ENCODE data around the gene RPS27. TPM values are rescaled to one million over a fixed set of nuclear protein-coding genes. Genes with fewer than 3 reads are reported as not detected.

Gene RPS27
- total RNA-seq, 1 donor from 2014 or later: 1,149 TPM

- DNase-seq (ENCODE audit: low read depth): no peak
- H3K4me2 ChIP-seq (ENCODE audit: low read length): peak overlapping the region; percentile 100
- Mint-ChIP-seq H3K4me1 (ENCODE audit: low read depth, unreplicated experiment) (peaks cover 11% of the 10 kb centered on the region), H3K36me3 (ENCODE audit: low read depth, unreplicated experiment) (peaks cover 10% of the 10 kb centered on the region), H3K27ac (ENCODE audit: unreplicated experiment) (no peak overlapping the region), H3K27me3 (ENCODE audit: low read depth, unreplicated experiment) (no peaks in the 10 kb centered on the region), H3K4me3 (ENCODE audit: unreplicated experiment) (peak overlapping the region; percentile 99), H3K9me3 (ENCODE audit: unreplicated experiment) (no peaks in the 10 kb centered on the region)
- no peaks in the 10 kb centered on the region for H3K9me3 ChIP-seq (ENCODE audit: insufficient read depth, low read depth, low read length)
- peaks cover 17% of the 10 kb centered on the region for H3K4me1 ChIP-seq (ENCODE audit: insufficient read depth, low read length)
- H4K20me1 ChIP-seq (ENCODE audit: insufficient read depth, low read length): peaks cover 8% of the 10 kb centered on the region
- no peak overlapping the region for H2AFZ ChIP-seq (ENCODE audit: low read depth, low read length)
- peak overlapping the region; percentile 99 for H3K9ac ChIP-seq (ENCODE audit: low read length)
- H3K27ac ChIP-seq (ENCODE audit: low read depth, low read length): no peak overlapping the region
- TF ChIP-seq EZH2 (IDR thresholded peaks at IDR 0.05; ENCODE audit: insufficient read depth, low read length) (no peak), CTCF (IDR thresholded peaks at IDR 0.05; ENCODE audit: insufficient read depth, low read depth, low read length) (no peak)
- no peaks in the 10 kb centered on the region for H3K27me3 ChIP-seq (ENCODE audit: insufficient read depth, low read length)
- no peak for FAIRE-seq
- peaks cover 13% of the 10 kb centered on the region for H3K36me3 ChIP-seq (ENCODE audit: insufficient read depth, low read length)
- H3K4me3 ChIP-seq (ENCODE audit: insufficient read depth, low read depth, low read length): peak overlapping the region; percentile 100
- peaks cover 28% of the 10 kb centered on the region for H3K79me2 ChIP-seq (ENCODE audit: insufficient read depth, low read length)
These were observed 6.3 kb upstream of the RPS27 start for GRCh38 chr1:153984123-153984894.

DNA sequence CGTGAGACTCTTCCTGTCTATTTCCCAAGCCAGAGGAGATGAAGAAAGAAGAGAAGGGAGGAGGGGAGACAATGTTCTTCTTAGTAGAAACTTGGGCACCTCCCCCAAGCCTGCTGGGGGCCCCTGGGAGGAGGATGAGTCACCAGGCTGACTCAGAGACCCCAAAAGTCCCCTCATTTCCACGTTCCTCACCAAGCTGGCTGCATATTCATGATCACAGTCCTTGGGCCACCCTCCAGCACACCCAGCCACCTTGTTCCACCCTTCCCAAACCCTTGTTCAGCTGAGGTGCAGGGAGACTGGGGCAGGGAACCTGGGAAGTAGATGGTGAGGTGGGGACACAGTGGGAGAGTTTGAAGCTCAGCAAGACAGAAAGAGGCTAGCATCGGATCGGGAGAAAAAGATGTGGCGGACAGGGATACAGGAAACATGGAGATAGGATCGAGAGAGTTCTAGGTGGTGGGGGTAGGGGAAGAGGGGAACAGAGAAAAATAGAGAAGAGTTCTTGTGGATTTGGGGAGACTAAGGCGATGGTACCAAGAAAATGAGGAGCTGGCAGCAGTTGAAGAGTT is 5.1 kb upstream of the RPS27 start:
- Mint-ChIP-seq H3K4me3 (ENCODE audit: unreplicated experiment) (peak overlapping the region; percentile 99), H3K9me3 (ENCODE audit: unreplicated experiment) (no peaks in the 10 kb centered on the region), H3K4me1 (ENCODE audit: low read depth, unreplicated experiment) (peaks cover 11% of the 10 kb centered on the region), H3K36me3 (ENCODE audit: low read depth, unreplicated experiment) (peaks cover 10% of the 10 kb centered on the region), H3K27ac (ENCODE audit: unreplicated experiment) (peak overlapping the region; percentile 92), H3K27me3 (ENCODE audit: low read depth, unreplicated experiment) (no peaks in the 10 kb centered on the region)
- H2AFZ ChIP-seq (ENCODE audit: low read depth, low read length): peak overlapping the region; percentile 83
- H3K36me3 ChIP-seq (ENCODE audit: insufficient read depth, low read length): peaks cover 13% of the 10 kb centered on the region
- H3K27ac ChIP-seq (ENCODE audit: low read depth, low read length): peak overlapping the region; percentile 88
- H3K4me1 ChIP-seq (ENCODE audit: insufficient read depth, low read length): peaks cover 17% of the 10 kb centered on the region
- H3K4me3 ChIP-seq (ENCODE audit: insufficient read depth, low read depth, low read length): peak overlapping the region; percentile 100
- peak overlapping the region; percentile 100 for H3K4me2 ChIP-seq (ENCODE audit: low read length)
- H3K9me3 ChIP-seq (ENCODE audit: insufficient read depth, low read depth, low read length): no peaks in the 10 kb centered on the region
- peak; percentile 50 for DNase-seq (ENCODE audit: low read depth)
- H3K9ac ChIP-seq (ENCODE audit: low read length): peak overlapping the region; percentile 99
- FAIRE-seq: no peak
- TF ChIP-seq CTCF (IDR thresholded peaks at IDR 0.05; ENCODE audit: insufficient read depth, low read depth, low read length) (no peak), EZH2 (IDR thresholded peaks at IDR 0.05; ENCODE audit: insufficient read depth, low read length) (no peak)
- no peaks in the 10 kb centered on the region for H3K27me3 ChIP-seq (ENCODE audit: insufficient read depth, low read length)
- peaks cover 28% of the 10 kb centered on the region for H3K79me2 ChIP-seq (ENCODE audit: insufficient read depth, low read length)
- peaks cover 8% of the 10 kb centered on the region for H4K20me1 ChIP-seq (ENCODE audit: insufficient read depth, low read length)

Data from astrocyte (in vitro differentiated cells and primary cell).